GM23338 (cell line): ENCODE data around the gene SKA1. TPM values are rescaled to one million over a fixed set of nuclear protein-coding genes. Genes with fewer than 3 reads are reported as not detected.

Experiments
- ATAC-seq: fragments of 200-7000 bp; cut with Tn5 transposase; 3 replicates; pipeline ENCODE4 v1.9.1; 2020
- DNase-seq: peaks from one replicate; pipeline ENCODE4 v3.0.0-alpha.2; 2015; ENCODE audit warnings: low spot score
- H2AFZ ChIP-seq: fragments of 200-600 bp; sonication (generic); 2 replicates; pipeline ENCODE4 v1.8.0; 2016; ENCODE audit warnings: antibody characterized with exemption, mild to moderate bottlenecking, moderate library complexity
- H3F3A ChIP-seq: fragments of 200-600 bp; sonication (generic); replicated peaks from 2 replicates; pipeline ENCODE4 v1.8.0; 2017; ENCODE audit warnings: antibody characterized with exemption, mixed run types, low read depth
- H3K27ac ChIP-seq: fragments of 200-600 bp; sonication (generic); 2 replicates; pipeline ENCODE4 v1.6.1; 2016; ENCODE audit warnings: low read depth
- H3K27me3 ChIP-seq: fragments of 200-600 bp; sonication (generic); 2 replicates; pipeline ENCODE4 v1.8.0; 2016; ENCODE audit warnings: mild to moderate bottlenecking, mixed run types, moderate library complexity; ENCODE audit not compliant: insufficient read depth
- H3K36me3 ChIP-seq: fragments of 200-600 bp; sonication (generic); 2 replicates; pipeline ENCODE4 v1.8.0; 2016; ENCODE audit warnings: mild to moderate bottlenecking; ENCODE audit not compliant: insufficient read depth
- H3K4me1 ChIP-seq: fragments of 200-600 bp; sonication (generic); 2 replicates; pipeline ENCODE4 v1.8.0; 2016; ENCODE audit warnings: mild to moderate bottlenecking, moderate library complexity; ENCODE audit not compliant: insufficient read depth
- H3K4me2 ChIP-seq: fragments of 200-600 bp; sonication (generic); 2 replicates; pipeline ENCODE4 v1.7.1; 2017; ENCODE audit warnings: mixed run types
- H3K4me3 ChIP-seq: fragments of 200-600 bp; sonication (generic); 2 replicates; pipeline ENCODE4 v1.6.1; 2016; ENCODE audit warnings: mixed run types
- H3K79me2 ChIP-seq: fragments of 200-600 bp; sonication (generic); replicated peaks from 2 replicates; pipeline ENCODE4 v1.8.0; 2017; ENCODE audit warnings: mild to moderate bottlenecking; ENCODE audit not compliant: insufficient read depth
- H3K9me2 ChIP-seq: fragments of 200-600 bp; sonication (generic); 2 replicates; pipeline ENCODE4 v1.8.0; 2017; ENCODE audit not compliant: insufficient read depth
- H4K20me1 ChIP-seq: fragments of 200-600 bp; sonication (generic); replicated peaks from 2 replicates; pipeline ENCODE4 v1.8.0; 2017; ENCODE audit warnings: mild to moderate bottlenecking; ENCODE audit not compliant: insufficient read depth
- H3K27ac Mint-ChIP-seq: 2 replicates; pipeline ENCODE4 v1.8.0; 2020; ENCODE audit warnings: inconsistent platforms, mild to moderate bottlenecking, moderate library complexity, mixed read lengths
- H3K27me3 Mint-ChIP-seq: 3 replicates; pipeline ENCODE4 v1.8.0; 2022; ENCODE audit warnings: low read depth, mild to moderate bottlenecking, moderate library complexity, mixed read lengths, inconsistent platforms; ENCODE audit not compliant: insufficient read depth, poor library complexity
- H3K36me3 Mint-ChIP-seq: 3 replicates; pipeline ENCODE4 v1.8.0; 2021; ENCODE audit warnings: low read depth, mild to moderate bottlenecking, inconsistent platforms, moderate library complexity, mixed read lengths
- H3K4me1 Mint-ChIP-seq: 3 replicates; pipeline ENCODE4 v1.8.0; 2020; ENCODE audit warnings: mild to moderate bottlenecking, inconsistent platforms, mixed read lengths
- H3K4me3 Mint-ChIP-seq: 3 replicates; pipeline ENCODE4 v1.8.0; 2021; ENCODE audit warnings: moderate library complexity, mild to moderate bottlenecking, inconsistent platforms, mixed read lengths
- H3K9me3 Mint-ChIP-seq: 3 replicates; pipeline ENCODE4 v1.8.0; 2020; ENCODE audit warnings: moderate library complexity, mild to moderate bottlenecking, inconsistent platforms, mixed read lengths
- EZH2phosphoT487 ChIP-seq: fragments of 200-600 bp; sonication (generic); IDR thresholded peaks from one replicate; pipeline ENCODE4 v1.8.1; 2018; ENCODE audit warnings: antibody characterized with exemption; ENCODE audit not compliant: unreplicated experiment
- JUNB ChIP-seq: IDR thresholded peaks from one replicate; pipeline ENCODE4 v1.6.1; 2016; ENCODE audit warnings: antibody characterized with exemption; ENCODE audit not compliant: unreplicated experiment
- NANOG ChIP-seq: IDR thresholded peaks from 2 replicates; pipeline ENCODE4 v1.6.1; 2016; ENCODE audit warnings: antibody characterized with exemption, borderline replicate concordance
- ZNF114 ChIP-seq: fragments of 250-450 bp; sonication (Bioruptor Pico); IDR thresholded peaks from 2 replicates; pipeline ENCODE4 v1.5.0; 2020; ENCODE audit warnings: mild to moderate bottlenecking, moderate library complexity
- ZNF331 ChIP-seq: fragments of 250-450 bp; sonication (Bioruptor Pico); IDR thresholded peaks from 2 replicates; pipeline ENCODE4 v1.5.0; 2020; ENCODE audit warnings: low read depth, mild to moderate bottlenecking, moderate library complexity
- polyA plus RNA-seq: library from polyadenylated mRNA; unstranded; fragments of >200 nt; fragmentation: Nextera tagmentation; extraction: Ambion mirVana; gene quantifications from 2 replicates; pipeline ENCODE4 v1.2.1, GENCODE V29; 2016
- total RNA-seq: library from RNA; depleted of rRNA; stranded (reverse); fragments of >200 nt; shearing (Covaris generic); gene quantifications from 2 replicates; pipeline ENCODE4 v1.2.3, GENCODE V29; 2014
- TF ChIP-seq, protein P1 (sequence below): fragments of 250-450 bp; sonication (Bioruptor Pico); IDR thresholded peaks from 2 replicates; pipeline ENCODE4 v1.5.0; 2020; ENCODE audit warnings: mild to moderate bottlenecking, moderate library complexity
- TF ChIP-seq, protein P2 (sequence below): IDR thresholded peaks from 2 replicates; pipeline ENCODE4 v1.6.1; 2016; ENCODE audit warnings: antibody characterized with exemption

The SKA1 gene
- total and polyA plus RNA-seq, 2 experiments from 2014 or later: 14.2 to 25.1 TPM

DNA sequence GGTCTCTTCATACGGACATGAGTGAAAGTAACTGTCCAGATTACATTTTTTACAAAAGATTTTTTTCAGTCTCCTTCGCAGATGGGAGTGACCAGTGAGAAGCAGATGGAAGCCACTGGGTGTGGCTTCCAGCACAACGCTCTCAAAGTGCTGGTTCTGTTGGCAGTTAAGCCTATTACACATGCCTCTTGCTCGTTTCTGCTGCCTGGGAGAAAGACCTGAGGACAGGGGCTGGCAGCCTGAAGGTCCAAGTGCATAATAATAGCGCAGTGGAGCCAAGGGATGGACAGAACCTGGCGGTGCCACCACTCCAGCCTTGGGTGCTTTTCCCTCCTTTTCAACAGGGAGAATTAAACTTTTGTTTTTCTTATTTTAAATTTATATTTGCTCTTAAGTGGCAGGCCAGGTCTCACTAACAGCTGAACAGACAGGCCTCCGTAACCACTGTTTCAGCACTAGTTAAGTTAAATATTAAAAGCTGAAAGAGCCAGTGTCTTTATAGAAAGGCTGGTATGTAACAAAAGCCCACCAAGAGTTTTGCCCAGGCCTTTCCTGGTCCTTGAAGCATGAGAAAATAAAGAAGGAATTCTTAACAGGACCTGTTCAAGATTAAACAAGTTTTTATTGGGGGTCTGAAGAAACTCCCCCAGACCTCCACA is 1.2 kb upstream of the SKA1 start:
- Histone ChIP-seq H3K4me2 (no peak overlapping the region), H3K9me2 (no peaks in the 10 kb centered on the region), H3K4me1 (peaks cover 13% of the 10 kb centered on the region), H3F3A (no peaks in the 10 kb centered on the region), H2AFZ (peak overlapping the region; percentile 92; the same call in 1 of the 2 replicates), H3K79me2 (peaks cover 11% of the 10 kb centered on the region), H3K4me3 (no peak overlapping the region), H3K27me3 (no peaks in the 10 kb centered on the region), H4K20me1 (no peaks in the 10 kb centered on the region), H3K27ac (no peak overlapping the region), H3K36me3 (no peaks in the 10 kb centered on the region)
- peaks cover 17% of the 10 kb centered on the region; the same call in 2 of the 3 replicates for H3K36me3 Mint-ChIP-seq
- H3K9me3 Mint-ChIP-seq: peaks cover 24% of the 10 kb centered on the region
- DNase-seq (no peak), ATAC-seq (no peak)
- peaks cover 17% of the 10 kb centered on the region for H3K4me1 Mint-ChIP-seq
- TF ChIP-seq, protein P1, sequence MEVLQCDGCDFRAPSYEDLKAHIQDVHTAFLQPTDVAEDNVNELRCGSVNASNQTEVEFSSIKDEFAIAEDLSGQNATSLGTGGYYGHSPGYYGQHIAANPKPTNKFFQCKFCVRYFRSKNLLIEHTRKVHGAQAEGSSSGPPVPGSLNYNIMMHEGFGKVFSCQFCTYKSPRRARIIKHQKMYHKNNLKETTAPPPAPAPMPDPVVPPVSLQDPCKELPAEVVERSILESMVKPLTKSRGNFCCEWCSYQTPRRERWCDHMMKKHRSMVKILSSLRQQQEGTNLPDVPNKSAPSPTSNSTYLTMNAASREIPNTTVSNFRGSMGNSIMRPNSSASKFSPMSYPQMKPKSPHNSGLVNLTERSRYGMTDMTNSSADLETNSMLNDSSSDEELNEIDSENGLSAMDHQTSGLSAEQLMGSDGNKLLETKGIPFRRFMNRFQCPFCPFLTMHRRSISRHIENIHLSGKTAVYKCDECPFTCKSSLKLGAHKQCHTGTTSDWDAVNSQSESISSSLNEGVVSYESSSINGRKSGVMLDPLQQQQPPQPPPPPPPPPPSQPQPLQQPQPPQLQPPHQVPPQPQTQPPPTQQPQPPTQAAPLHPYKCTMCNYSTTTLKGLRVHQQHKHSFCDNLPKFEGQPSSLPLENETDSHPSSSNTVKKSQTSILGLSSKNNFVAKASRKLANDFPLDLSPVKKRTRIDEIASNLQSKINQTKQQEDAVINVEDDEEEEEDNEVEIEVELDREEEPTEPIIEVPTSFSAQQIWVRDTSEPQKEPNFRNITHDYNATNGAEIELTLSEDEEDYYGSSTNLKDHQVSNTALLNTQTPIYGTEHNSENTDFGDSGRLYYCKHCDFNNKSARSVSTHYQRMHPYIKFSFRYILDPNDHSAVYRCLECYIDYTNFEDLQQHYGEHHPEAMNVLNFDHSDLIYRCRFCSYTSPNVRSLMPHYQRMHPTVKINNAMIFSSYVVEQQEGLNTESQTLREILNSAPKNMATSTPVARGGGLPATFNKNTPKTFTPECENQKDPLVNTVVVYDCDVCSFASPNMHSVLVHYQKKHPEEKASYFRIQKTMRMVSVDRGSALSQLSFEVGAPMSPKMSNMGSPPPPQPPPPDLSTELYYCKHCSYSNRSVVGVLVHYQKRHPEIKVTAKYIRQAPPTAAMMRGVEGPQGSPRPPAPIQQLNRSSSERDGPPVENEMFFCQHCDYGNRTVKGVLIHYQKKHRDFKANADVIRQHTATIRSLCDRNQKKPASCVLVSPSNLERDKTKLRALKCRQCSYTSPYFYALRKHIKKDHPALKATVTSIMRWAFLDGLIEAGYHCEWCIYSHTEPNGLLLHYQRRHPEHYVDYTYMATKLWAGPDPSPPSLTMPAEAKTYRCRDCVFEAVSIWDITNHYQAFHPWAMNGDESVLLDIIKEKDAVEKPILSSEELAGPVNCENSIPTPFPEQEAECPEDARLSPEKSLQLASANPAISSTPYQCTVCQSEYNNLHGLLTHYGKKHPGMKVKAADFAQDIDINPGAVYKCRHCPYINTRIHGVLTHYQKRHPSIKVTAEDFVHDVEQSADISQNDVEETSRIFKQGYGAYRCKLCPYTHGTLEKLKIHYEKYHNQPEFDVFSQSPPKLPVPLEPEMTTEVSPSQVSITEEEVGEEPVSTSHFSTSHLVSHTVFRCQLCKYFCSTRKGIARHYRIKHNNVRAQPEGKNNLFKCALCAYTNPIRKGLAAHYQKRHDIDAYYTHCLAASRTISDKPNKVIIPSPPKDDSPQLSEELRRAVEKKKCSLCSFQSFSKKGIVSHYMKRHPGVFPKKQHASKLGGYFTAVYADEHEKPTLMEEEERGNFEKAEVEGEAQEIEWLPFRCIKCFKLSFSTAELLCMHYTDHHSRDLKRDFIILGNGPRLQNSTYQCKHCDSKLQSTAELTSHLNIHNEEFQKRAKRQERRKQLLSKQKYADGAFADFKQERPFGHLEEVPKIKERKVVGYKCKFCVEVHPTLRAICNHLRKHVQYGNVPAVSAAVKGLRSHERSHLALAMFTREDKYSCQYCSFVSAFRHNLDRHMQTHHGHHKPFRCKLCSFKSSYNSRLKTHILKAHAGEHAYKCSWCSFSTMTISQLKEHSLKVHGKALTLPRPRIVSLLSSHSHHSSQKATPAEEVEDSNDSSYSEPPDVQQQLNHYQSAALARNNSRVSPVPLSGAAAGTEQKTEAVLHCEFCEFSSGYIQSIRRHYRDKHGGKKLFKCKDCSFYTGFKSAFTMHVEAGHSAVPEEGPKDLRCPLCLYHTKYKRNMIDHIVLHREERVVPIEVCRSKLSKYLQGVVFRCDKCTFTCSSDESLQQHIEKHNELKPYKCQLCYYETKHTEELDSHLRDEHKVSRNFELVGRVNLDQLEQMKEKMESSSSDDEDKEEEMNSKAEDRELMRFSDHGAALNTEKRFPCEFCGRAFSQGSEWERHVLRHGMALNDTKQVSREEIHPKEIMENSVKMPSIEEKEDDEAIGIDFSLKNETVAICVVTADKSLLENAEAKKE: no peak
- TF ChIP-seq NANOG (no peak), ZNF114 (CRISPR knock-in tag) (no peak)
- H3K4me3 Mint-ChIP-seq: no peak overlapping the region; the same call in 2 of the 3 replicates
- H3K27me3 Mint-ChIP-seq: peaks cover 7% of the 10 kb centered on the region
- no peak overlapping the region for H3K27ac Mint-ChIP-seq

- DNase-seq: no peak
- Mint-ChIP-seq H3K4me3 (peak overlapping the region; percentile 90), H3K27ac (peak overlapping the region; percentile 94), H3K4me1 (peaks cover 17% of the 10 kb centered on the region), H3K27me3 (peaks cover 7% of the 10 kb centered on the region), H3K36me3 (peaks cover 12% of the 10 kb centered on the region; the same call in 2 of the 3 replicates), H3K9me3 (peaks cover 18% of the 10 kb centered on the region)
- Histone ChIP-seq H2AFZ (peak overlapping the region; percentile 92; the same call in 1 of the 2 replicates), H3K9me2 (no peaks in the 10 kb centered on the region), H4K20me1 (no peaks in the 10 kb centered on the region), H3K4me3 (peak overlapping the region; percentile 47), H3K36me3 (no peaks in the 10 kb centered on the region), H3K4me2 (peak overlapping the region; percentile 78), H3K79me2 (peaks cover 11% of the 10 kb centered on the region), H3K27ac (peak overlapping the region; percentile 76; the same call in 1 of the 2 replicates), H3K27me3 (no peaks in the 10 kb centered on the region), H3K4me1 (peaks cover 13% of the 10 kb centered on the region), H3F3A (no peaks in the 10 kb centered on the region)
- ATAC-seq: peak; percentile 6; the same call in 2 of the 3 replicates
- TF ChIP-seq, protein P2, sequence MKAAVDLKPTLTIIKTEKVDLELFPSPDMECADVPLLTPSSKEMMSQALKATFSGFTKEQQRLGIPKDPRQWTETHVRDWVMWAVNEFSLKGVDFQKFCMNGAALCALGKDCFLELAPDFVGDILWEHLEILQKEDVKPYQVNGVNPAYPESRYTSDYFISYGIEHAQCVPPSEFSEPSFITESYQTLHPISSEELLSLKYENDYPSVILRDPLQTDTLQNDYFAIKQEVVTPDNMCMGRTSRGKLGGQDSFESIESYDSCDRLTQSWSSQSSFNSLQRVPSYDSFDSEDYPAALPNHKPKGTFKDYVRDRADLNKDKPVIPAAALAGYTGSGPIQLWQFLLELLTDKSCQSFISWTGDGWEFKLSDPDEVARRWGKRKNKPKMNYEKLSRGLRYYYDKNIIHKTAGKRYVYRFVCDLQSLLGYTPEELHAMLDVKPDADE: no peak
- TF ChIP-seq JUNB: no peak
- TF ChIP-seq ZNF114 (CRISPR knock-in tag): no peak
- no peak for TF ChIP-seq ZNF331 (CRISPR knock-in tag)
- no peak for TF ChIP-seq EZH2phosphoT487
These were observed 560 bp upstream of the SKA1 start for GRCh38 chr18:50374220-50374752.
